Liver (tissue), 9 donors: Measurements from ENCODE around the gene H2BK1. TPM values are rescaled to one million over a fixed set of nuclear protein-coding genes. Genes with fewer than 3 reads are reported as not detected.

Experiments
- DNase-seq: peaks from one replicate; pipeline ENCODE4 v3.0.0-alpha.2; 2017; ENCODE audit warnings: low spot score
- H3K27ac ChIP-seq, 2 donors: one replicate each; pipeline ENCODE4 v1.7.0; 2013; ENCODE audit warnings: inconsistent platforms in 2 of 2, low read length in 2 of 2, control low read depth in 1 of 2, low read depth in 1 of 2, mild to moderate bottlenecking in 1 of 2
- H3K27me3 ChIP-seq, 4 donors: one replicate each; pipeline versions ENCODE4 v1.6.1 to v1.7.0; 2013; ENCODE audit warnings: low read length in 3 of 4, inconsistent platforms in 1 of 4, mild to moderate bottlenecking in 1 of 4, moderate library complexity in 1 of 4; ENCODE audit not compliant: control insufficient read depth in 4 of 4, insufficient read depth in 4 of 4
- H3K36me3 ChIP-seq, 4 donors: one replicate each; pipeline versions ENCODE4 v1.6.1 to v1.7.0; 2013; ENCODE audit warnings: low read length in 3 of 4, mild to moderate bottlenecking in 3 of 4, low read depth in 1 of 4, moderate library complexity in 1 of 4; ENCODE audit not compliant: control insufficient read depth in 4 of 4, insufficient read depth in 3 of 4
- H3K4me1 ChIP-seq, 4 donors: one replicate each; pipeline versions ENCODE4 v1.6.1 to v1.7.0; 2013; ENCODE audit warnings: low read length in 3 of 4, mild to moderate bottlenecking in 3 of 4, moderate library complexity in 1 of 4; ENCODE audit not compliant: control insufficient read depth in 4 of 4, insufficient read depth in 4 of 4
- H3K4me3 ChIP-seq, 3 donors: one replicate each; pipeline versions ENCODE4 v1.6.1 to v1.7.0; 2013; ENCODE audit warnings: low read length in 3 of 3, control low read depth in 1 of 3, low read depth in 1 of 3, mild to moderate bottlenecking in 1 of 3
- H3K9ac ChIP-seq, 2 donors: one replicate each; pipeline ENCODE4 v1.7.0; 2013; ENCODE audit warnings: low read length in 2 of 2, mild to moderate bottlenecking in 2 of 2, moderate library complexity in 2 of 2, control low read depth in 1 of 2, low read depth in 1 of 2
- H3K9me3 ChIP-seq, 4 donors: one replicate each; pipeline versions ENCODE4 v1.6.1 to v1.7.0; 2013; ENCODE audit warnings: low read length in 3 of 4; ENCODE audit not compliant: control insufficient read depth in 4 of 4
- ATF3 ChIP-seq: IDR thresholded peaks from 2 replicates; pipeline ENCODE4 v1.6.1; 2016; ENCODE audit warnings: antibody characterized with exemption
- CTCF ChIP-seq: fragments of 150-350 bp; IDR thresholded peaks from 2 replicates; pipeline ENCODE4 v1.5.1; 2017; ENCODE audit warnings: improper control_type of control experiment, low read depth, low read length; ENCODE audit not compliant: missing input control
- EGR1 ChIP-seq, 2 donors: IDR thresholded peaks; 2 replicates each; pipeline ENCODE4 v1.6.1; 2016 to 2018; ENCODE audit warnings: antibody characterized with exemption in 2 of 2, low read depth in 2 of 2
- FOXA1 ChIP-seq: IDR thresholded peaks from 2 replicates; pipeline ENCODE4 v1.6.1; 2016; ENCODE audit warnings: antibody characterized with exemption
- FOXA2 ChIP-seq: IDR thresholded peaks from 2 replicates; pipeline ENCODE4 v1.6.1; 2016; ENCODE audit warnings: antibody characterized with exemption
- GABPA ChIP-seq, 2 donors: IDR thresholded peaks in 1 of 2; conservative IDR thresholded peaks in 1 of 2; 2 replicates each; pipeline ENCODE4 v1.6.1; 2016; ENCODE audit warnings: antibody characterized with exemption in 2 of 2, mild to moderate bottlenecking in 1 of 2, moderate library complexity in 1 of 2
- HNF4A ChIP-seq, 2 donors: conservative IDR thresholded peaks; 2 replicates each; pipeline ENCODE4 v1.6.1; 2016; ENCODE audit warnings: antibody characterized with exemption in 2 of 2, mild to moderate bottlenecking in 2 of 2
- HNF4G ChIP-seq: IDR thresholded peaks from 2 replicates; pipeline ENCODE4 v1.6.1; 2016; ENCODE audit warnings: antibody characterized with exemption
- JUND ChIP-seq, 2 donors: IDR thresholded peaks; 2 replicates each; pipeline ENCODE4 v1.6.1; 2016; ENCODE audit warnings: antibody characterized with exemption in 2 of 2
- NR2F2 ChIP-seq: IDR thresholded peaks from 2 replicates; pipeline ENCODE4 v1.6.1; 2016; ENCODE audit warnings: antibody characterized with exemption
- RAD21 ChIP-seq, 2 donors: IDR thresholded peaks; 2 replicates each; pipeline ENCODE4 v1.6.1; 2016; ENCODE audit warnings: antibody characterized with exemption in 2 of 2, mild to moderate bottlenecking in 2 of 2
- REST ChIP-seq: IDR thresholded peaks from 2 replicates; pipeline ENCODE4 v1.6.1; 2016; ENCODE audit warnings: antibody characterized with exemption, mild to moderate bottlenecking
- RXRA ChIP-seq, 2 donors: IDR thresholded peaks; 2 replicates each; pipeline ENCODE4 v1.6.1; 2017 to 2018; ENCODE audit warnings: antibody characterized with exemption in 2 of 2, mild to moderate bottlenecking in 1 of 2
- SP1 ChIP-seq: IDR thresholded peaks from 2 replicates; pipeline ENCODE4 v1.6.1; 2018; ENCODE audit warnings: antibody characterized with exemption, mild to moderate bottlenecking
- TAF1 ChIP-seq: conservative IDR thresholded peaks from 2 replicates; pipeline ENCODE4 v1.6.1; 2016; ENCODE audit warnings: antibody characterized with exemption, mild to moderate bottlenecking
- YY1 ChIP-seq: IDR thresholded peaks from 2 replicates; pipeline ENCODE4 v1.6.1; 2016; ENCODE audit warnings: antibody characterized with exemption, mild to moderate bottlenecking
- ZBTB33 ChIP-seq: IDR thresholded peaks from 2 replicates; pipeline ENCODE4 v1.6.1; 2016; ENCODE audit warnings: antibody characterized with exemption
- WGBS: extraction: QIAGEN DNeasy Blood & Tissue Kit; methylation state at CpG from one replicate; pipeline ENCODE4 v1.1.7; 2013; 5-methylcytosine and 5-hydroxymethylcytosine counted together
- polyA plus RNA-seq, 2 donors: library from polyadenylated mRNA; stranded (reverse) in 1 of 2; unstranded in 1 of 2; fragments of 200-250 nt in 1 of 2; fragments of >200 nt in 1 of 2; fragmentation: Nextera tagmentation in 1 of 2; extraction: Ambion mirVana in 1 of 2; gene quantifications; one replicate each; pipeline versions ENCODE4 v1.2.1 to v1.2.3, GENCODE V29; 2013 to 2015
- total RNA-seq, 2 donors: library from RNA; depleted of rRNA; stranded (reverse); fragments of >200 nt; gene quantifications; one replicate each; pipeline ENCODE4 v1.2.3, GENCODE V29; 2014
- TF ChIP-seq, protein P1 (sequence below): IDR thresholded peaks from 2 replicates; pipeline ENCODE4 v1.6.1; 2016; ENCODE audit warnings: antibody characterized with exemption
- donor health status: healthy.
- donor health status: healthy.
- donor health status: healthy.
- donor health status: healthy.
- donor health status: healthy.

H2BK1 gene
- total and polyA plus RNA-seq, 4 donors = not detected

DNA sequence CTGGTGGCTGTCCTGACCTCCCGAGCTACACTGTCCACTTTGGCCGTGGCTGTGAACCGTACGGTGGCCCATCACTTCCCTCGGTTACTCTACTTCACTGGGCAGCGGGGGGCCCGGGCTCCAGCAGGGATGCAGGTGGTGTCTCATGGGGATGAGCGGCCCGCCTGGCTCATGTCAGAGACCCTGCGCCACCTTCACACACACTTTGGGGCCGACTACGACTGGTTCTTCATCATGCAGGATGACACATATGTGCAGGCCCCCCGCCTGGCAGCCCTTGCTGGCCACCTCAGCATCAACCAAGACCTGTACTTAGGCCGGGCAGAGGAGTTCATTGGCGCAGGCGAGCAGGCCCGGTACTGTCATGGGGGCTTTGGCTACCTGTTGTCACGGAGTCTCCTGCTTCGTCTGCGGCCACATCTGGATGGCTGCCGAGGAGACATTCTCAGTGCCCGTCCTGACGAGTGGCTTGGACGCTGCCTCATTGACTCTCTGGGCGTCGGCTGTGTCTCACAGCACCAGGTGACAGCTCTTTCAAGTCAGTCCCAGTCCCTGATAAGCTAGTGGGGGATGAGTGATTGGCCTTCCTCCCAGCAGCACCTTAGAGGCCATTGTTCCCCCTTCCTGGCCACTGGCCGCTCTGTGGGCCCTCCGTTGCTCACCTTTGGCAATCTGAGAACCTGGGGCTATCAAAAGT, 25.0 kb upstream of the H2BK1 start:
- 96% methylated on average over 28 of the region's 28 CpGs for WGBS
- DNase-seq = no peak
- H3K36me3 ChIP-seq = peaks cover 2 to 27% (median 10%) of the 10 kb centered on the region in 4 donors

More for the DNA sequence above, 25.0 kb upstream of the H2BK1 start:
- peaks cover 0 to 23% (median 18%) of the 10 kb centered on the region in 4 donors for H3K4me1 ChIP-seq
- no peak overlapping the region for H3K4me3 ChIP-seq
- TF ChIP-seq FOXA2 (no peak), YY1 (no peak), CTCF (no peak), ATF3 (no peak), HNF4A (conservative IDR thresholded peaks at IDR 0.05) (no peak), JUND (IDR thresholded peaks at IDR 0.05) (no peak), GABPA (IDR thresholded peaks at IDR 0.05 in 1 of 2, conservative IDR thresholded peaks at IDR 0.05 in 1 of 2) (no peak), ZBTB33 (no peak), SP1 (no peak), REST (no peak), RXRA (IDR thresholded peaks at IDR 0.05) (no peak), HNF4G (no peak), FOXA1 (no peak), EGR1 (IDR thresholded peaks at IDR 0.05; ENCODE audit: low read depth in 2 of 2) (no peak), NR2F2 (no peak), RAD21 (IDR thresholded peaks at IDR 0.05) (no peak), TAF1 (no peak)
- TF ChIP-seq, protein P1, sequence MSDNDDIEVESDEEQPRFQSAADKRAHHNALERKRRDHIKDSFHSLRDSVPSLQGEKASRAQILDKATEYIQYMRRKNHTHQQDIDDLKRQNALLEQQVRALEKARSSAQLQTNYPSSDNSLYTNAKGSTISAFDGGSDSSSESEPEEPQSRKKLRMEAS = no peak
- H3K27ac ChIP-seq = no peak overlapping the region
- no peaks in the 10 kb centered on the region for H3K27me3 ChIP-seq
- no peaks in the 10 kb centered on the region for H3K9me3 ChIP-seq
- H3K9ac ChIP-seq = no peak overlapping the region
